Duodenal mucosa (tissue), 2 donors: ENCODE results near the gene OSBPL7.

Source experiments
- H3K27ac ChIP-seq: one replicate; pipeline ENCODE4 v1.7.0; 2013; ENCODE audit warnings: low read depth, low read length
- H3K27me3 ChIP-seq, 2 donors: one replicate each; pipeline ENCODE4 v1.7.0; 2013; ENCODE audit warnings: low read length in 2 of 2, control low read depth in 1 of 2; ENCODE audit not compliant: insufficient read depth in 2 of 2, control insufficient read depth in 1 of 2
- H3K36me3 ChIP-seq, 2 donors: one replicate each; pipeline ENCODE4 v1.7.0; 2013; ENCODE audit warnings: low read length in 2 of 2, control low read depth in 1 of 2; ENCODE audit not compliant: insufficient read depth in 2 of 2, control insufficient read depth in 1 of 2
- H3K4me1 ChIP-seq, 2 donors: one replicate each; pipeline ENCODE4 v1.7.0; 2013; ENCODE audit warnings: low read length in 2 of 2, control low read depth in 1 of 2; ENCODE audit not compliant: insufficient read depth in 2 of 2, control insufficient read depth in 1 of 2
- H3K4me3 ChIP-seq, 2 donors: one replicate each; pipeline ENCODE4 v1.7.0; 2013; ENCODE audit warnings: low read length in 2 of 2, low read depth in 1 of 2
- H3K9ac ChIP-seq, 2 donors: one replicate each; pipeline ENCODE4 v1.7.0; 2013; ENCODE audit warnings: low read length in 2 of 2, low read depth in 1 of 2
- H3K9me3 ChIP-seq, 2 donors: one replicate each; pipeline ENCODE4 v1.7.0; 2013; ENCODE audit warnings: low read length in 2 of 2, control low read depth in 1 of 2; ENCODE audit not compliant: control insufficient read depth in 1 of 2

The OSBPL7 gene

DNA sequence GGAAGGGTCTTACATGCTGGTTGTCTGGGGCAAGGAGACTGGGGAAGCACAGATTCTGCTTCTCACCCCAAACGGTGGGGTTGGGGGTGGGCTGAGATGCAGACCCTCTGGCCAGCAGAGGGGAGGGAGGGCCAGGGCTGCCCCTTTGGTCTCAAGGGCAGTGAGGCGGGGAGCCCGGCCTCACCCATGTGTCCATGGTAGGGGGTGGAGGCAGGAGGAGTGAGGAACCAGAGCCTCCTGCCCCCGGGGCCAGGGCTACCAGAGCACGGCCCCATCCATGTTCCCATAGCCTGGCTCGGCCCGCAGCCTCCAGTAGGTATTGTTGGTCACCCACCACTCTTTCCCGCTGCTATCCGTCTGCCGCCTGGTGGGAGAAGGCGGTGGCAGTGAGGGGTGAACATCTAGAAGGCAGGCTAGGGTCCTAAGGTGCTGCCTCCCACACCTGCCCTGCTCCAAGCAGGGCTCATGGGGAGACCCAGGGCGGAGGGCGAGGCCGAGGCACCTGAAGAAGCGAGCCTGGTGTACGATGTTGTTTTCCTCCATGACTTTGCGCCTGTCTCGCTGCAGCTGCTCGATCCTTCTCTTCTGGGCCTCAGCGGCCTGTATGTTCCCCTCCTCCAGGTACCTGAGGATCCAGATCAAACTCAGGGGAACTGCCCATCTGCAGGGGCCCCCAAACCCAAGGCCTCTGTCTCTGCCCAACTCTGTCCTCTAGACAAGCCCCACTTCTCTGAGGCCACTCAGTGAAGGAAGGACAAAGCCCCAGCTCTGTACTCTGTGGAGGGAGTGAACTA lies 13.4 kb downstream of the OSBPL7 start:
- H3K4me1 ChIP-seq, result peaks cover 32 to 36% of the 10 kb centered on the region in 2 donors
- no peak overlapping the region for H3K4me3 ChIP-seq
- H3K9ac ChIP-seq, result no peak overlapping the region
- peaks cover 28 to 70% of the 10 kb centered on the region in 2 donors for H3K36me3 ChIP-seq
- no peaks in the 10 kb centered on the region for H3K9me3 ChIP-seq
- H3K27ac ChIP-seq, result no peak overlapping the region
- H3K27me3 ChIP-seq, result no peaks in the 10 kb centered on the region

- H3K4me1 ChIP-seq, result peaks cover 29 to 32% of the 10 kb centered on the region in 2 donors
- peaks cover 20 to 62% of the 10 kb centered on the region in 2 donors for H3K36me3 ChIP-seq
- no peak overlapping the region for H3K4me3 ChIP-seq
- H3K9ac ChIP-seq, result no peak overlapping the region
- no peaks in the 10 kb centered on the region for H3K27me3 ChIP-seq
- no peak overlapping the region for H3K27ac ChIP-seq
- H3K9me3 ChIP-seq, result no peaks in the 10 kb centered on the region
These were observed 14.2 kb downstream of the OSBPL7 start for GRCh38 chr17:47807421-47807820.

- Histone ChIP-seq H3K36me3 (peaks cover 20 to 56% of the 10 kb centered on the region in 2 donors), H3K27ac (no peak overlapping the region), H3K4me1 (peaks cover 27 to 29% of the 10 kb centered on the region in 2 donors), H3K9ac (no peak overlapping the region), H3K9me3 (no peaks in the 10 kb centered on the region), H3K27me3 (no peaks in the 10 kb centered on the region), H3K4me3 (no peak overlapping the region)
These were observed 14.7 kb downstream of the OSBPL7 start for GRCh38 chr17:47806913-47807255.

DNA sequence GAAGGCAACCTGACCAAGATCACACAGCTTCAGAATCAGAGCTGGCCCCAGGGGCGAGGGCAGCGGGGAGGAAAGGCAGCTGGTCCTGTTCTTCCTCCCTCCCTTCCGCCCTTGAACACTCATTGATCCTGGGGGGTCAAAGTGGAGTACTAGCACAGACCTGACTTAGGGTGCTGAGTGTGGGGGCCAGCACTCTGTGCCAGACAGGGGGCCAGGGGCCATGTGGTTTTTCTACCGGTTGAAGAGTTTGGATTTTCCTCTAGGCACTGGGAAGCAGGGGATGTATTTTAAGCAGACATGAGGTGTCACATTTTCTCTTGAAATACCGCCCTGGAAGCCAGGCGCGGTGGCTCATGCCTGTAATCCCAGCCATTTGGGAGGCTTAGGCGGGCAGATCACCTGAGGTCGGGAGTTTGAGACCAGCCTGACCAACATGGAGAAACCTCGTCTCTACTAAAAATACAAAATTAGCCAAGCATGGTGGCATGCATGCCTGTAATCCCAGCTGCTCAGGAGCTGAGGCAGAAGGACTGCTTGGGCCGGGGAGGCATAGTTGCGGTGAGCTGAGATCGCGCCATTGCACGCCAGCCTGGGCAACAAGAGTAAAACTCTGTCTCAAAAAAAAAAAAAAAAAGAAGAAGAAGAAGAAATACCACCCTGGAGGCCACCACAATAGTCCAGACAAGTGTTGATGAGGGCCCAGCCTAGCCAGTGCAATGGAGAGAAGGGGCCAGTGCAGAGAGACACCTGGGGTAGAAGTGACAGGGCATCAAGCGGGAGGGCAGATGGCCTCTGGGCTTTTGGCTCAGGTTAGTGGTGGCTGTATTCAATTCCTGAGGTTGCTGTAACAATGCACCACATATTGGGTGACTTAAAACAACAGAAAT lies 15.3 kb downstream of the OSBPL7 start:
- no peaks in the 10 kb centered on the region for H3K9me3 ChIP-seq
- peaks cover 21 to 25% of the 10 kb centered on the region in 2 donors for H3K4me1 ChIP-seq
- no peak overlapping the region for H3K9ac ChIP-seq
- no peaks in the 10 kb centered on the region for H3K27me3 ChIP-seq
- no peak overlapping the region for H3K27ac ChIP-seq
- peaks cover 20 to 50% of the 10 kb centered on the region in 2 donors for H3K36me3 ChIP-seq
- H3K4me3 ChIP-seq, result no peak overlapping the region

DNA sequence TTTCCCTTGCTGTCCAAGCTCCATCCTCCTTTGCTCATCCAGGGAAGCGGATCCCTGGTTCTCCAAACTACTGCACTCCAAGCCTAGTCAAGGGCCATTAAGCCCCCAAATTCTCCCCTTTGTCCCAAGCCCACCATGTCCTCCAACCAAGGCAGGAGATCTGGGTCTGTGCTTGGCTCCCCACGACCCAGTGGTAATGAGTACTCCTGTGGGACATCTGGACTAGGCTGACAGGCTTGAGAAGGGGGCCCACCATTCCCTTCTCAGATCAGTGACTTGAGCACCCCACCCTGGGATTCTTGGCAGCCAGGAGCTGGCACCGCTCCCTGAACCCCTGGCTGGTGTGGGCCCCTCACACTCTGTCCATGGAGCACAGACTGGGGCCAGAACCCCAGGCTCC lies 17.1 kb downstream of the OSBPL7 start:
- H3K9ac ChIP-seq, result no peak overlapping the region
- H3K27ac ChIP-seq, result no peak overlapping the region
- H3K4me1 ChIP-seq, result peaks cover 4 to 7% of the 10 kb centered on the region in 2 donors
- no peak overlapping the region for H3K4me3 ChIP-seq
- H3K36me3 ChIP-seq, result peaks cover 18 to 33% of the 10 kb centered on the region in 2 donors
- no peaks in the 10 kb centered on the region for H3K9me3 ChIP-seq
- H3K27me3 ChIP-seq, result no peaks in the 10 kb centered on the region

DNA sequence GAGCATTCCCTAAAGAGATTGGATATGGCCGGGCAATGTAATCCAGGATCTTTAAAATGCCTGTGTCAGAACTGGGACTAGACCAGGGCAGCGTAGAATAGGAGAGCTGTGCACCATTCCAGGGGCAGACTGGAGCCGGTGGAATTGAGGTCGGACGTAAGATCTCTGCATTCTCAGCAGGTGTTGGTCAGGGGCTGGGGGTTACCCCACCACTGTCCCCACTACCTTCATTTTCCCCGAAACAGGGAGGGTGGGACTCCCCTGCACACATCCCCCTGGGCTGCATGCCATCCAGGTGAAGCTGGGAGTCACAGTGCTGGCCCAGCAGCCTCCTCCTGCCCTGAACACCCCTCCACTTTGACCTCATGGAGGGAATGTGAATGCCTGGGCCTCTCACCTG lies 17.8 kb downstream of the OSBPL7 start:
- Histone ChIP-seq H3K36me3 (peaks cover 11 to 26% of the 10 kb centered on the region in 2 donors), H3K9ac (no peak overlapping the region), H3K9me3 (no peaks in the 10 kb centered on the region), H3K27ac (no peak overlapping the region), H3K4me1 (no peaks in the 10 kb centered on the region), H3K27me3 (no peaks in the 10 kb centered on the region), H3K4me3 (no peak overlapping the region)

DNA sequence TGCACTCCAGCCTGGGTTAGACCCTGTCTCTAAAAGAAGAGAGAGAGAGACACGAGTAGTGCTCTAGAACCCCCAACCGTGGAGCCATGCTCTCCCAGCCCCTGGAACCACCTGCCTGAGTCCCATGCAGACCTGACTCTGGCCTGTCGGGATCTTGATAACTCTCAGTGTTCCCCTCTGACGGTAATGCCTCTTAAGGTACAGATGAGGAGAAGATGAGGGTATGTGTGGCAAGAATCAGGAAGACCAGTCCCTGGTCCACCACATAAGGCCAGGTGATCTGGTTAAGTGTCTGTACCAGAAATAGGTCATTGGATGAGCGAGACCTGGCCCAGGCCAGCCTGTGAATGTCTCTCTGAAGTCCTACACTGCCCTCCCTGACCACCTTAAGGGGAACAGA lies 18.4 kb downstream of the OSBPL7 start:
- Histone ChIP-seq H3K4me3 (no peak overlapping the region), H3K4me1 (no peaks in the 10 kb centered on the region), H3K27ac (no peak overlapping the region), H3K9ac (no peak overlapping the region), H3K27me3 (no peaks in the 10 kb centered on the region), H3K36me3 (peaks cover 5 to 21% of the 10 kb centered on the region in 2 donors), H3K9me3 (no peaks in the 10 kb centered on the region)

DNA sequence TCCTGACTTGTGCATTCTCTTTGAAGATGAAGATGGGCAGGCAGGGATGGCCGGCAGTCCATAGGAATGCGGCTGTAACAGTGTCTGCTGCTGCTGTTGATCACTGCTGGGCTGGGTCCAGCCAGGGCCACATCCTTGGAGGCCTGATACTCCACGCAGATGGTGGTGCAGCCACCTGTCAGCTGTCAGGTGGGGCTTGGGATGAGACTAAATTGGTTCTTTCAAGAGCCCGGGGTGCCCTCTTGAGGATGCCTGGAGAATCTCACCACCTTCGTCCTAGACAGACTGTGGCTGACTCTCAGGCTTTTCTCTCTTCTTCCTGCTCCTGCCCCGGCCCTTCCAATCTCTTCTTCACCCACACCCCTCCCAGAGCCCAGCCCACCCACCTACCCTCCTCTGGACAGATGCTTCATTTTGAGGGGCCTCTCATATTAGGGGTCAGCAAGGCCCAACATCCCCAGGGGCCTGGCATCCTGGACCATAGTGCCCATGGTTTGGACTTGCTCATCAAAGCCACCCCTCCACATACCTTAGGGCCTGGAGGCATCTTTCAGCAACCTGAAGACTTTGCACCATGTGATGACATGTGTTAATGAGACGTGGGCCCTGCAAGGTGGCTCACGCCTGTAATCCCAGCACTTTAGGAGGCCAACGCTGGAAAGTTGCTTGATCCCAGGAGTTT lies 19.1 kb downstream of the OSBPL7 start:
- H3K4me1 ChIP-seq, result no peaks in the 10 kb centered on the region
- no peak overlapping the region for H3K4me3 ChIP-seq
- no peaks in the 10 kb centered on the region for H3K9me3 ChIP-seq
- H3K36me3 ChIP-seq, result peaks cover 5 to 13% of the 10 kb centered on the region in 2 donors
- no peak overlapping the region for H3K9ac ChIP-seq
- H3K27me3 ChIP-seq, result no peaks in the 10 kb centered on the region
- H3K27ac ChIP-seq, result no peak overlapping the region

- Histone ChIP-seq H3K36me3 (peaks cover 1 to 8% of the 10 kb centered on the region in 2 donors), H3K9me3 (no peaks in the 10 kb centered on the region), H3K27ac (no peak overlapping the region), H3K9ac (no peak overlapping the region), H3K4me1 (no peaks in the 10 kb centered on the region), H3K27me3 (no peaks in the 10 kb centered on the region), H3K4me3 (no peak overlapping the region)
These were observed 19.7 kb downstream of the OSBPL7 start for GRCh38 chr17:47801906-47802305.
